ENCODE measurements around the gene RELN. TPM values are rescaled to one million over a fixed set of nuclear protein-coding genes. Genes with fewer than 3 reads are reported as not detected.

Gene RELN
- total RNA-seq, 1 experiment from 2014 or later = 0.02 TPM

DNA sequence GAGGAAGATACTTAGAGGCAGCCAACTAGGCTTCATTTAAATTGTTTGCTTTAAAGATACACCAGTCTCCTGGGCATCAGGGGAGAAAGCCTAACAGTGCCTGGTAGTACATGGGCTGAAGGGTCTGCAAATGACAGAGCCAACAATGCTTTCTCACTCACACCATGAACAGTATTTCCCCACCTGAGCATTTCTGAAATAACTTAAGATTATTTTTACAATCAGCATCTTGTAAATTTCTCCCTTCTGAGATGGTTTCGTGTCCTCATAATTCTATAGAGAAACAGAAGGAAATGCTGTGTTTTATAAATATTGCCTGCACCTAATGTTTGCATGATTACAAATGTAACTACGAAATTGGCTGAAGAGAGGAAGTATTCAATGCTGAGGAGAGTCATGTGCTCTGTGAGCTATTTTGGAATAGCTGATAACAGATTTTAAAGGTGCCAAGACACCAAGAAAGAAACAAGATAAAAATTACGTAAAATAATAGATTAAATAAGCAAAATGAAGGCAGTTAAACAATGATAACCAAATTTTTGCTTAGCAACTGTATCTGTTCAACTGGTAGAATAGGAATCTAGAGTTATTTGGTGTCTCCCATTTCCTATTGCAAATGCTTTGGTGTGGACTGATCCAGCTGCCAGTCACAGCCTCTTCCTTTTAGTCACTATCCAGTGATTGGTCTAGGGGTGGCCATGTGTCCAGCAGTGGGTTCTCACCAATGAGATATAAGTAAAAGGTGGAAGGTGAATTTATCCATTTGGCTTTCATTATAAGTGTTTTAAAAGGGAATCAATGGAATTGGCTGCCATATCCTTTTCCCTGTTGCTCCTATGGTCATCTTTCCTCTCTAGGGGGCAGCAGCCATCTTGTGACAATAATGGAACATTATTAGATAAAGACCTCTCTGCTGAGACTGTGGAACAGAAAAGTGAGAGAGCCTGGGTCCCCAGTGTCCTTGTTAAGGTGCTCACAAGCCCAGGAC lies 375.5 kb downstream of the RELN start:
- WGBS (ENCODE audit: extremely low coverage, insufficient read length, low lambda C conversion rate) = no CpG with 5 or more reads among the region's 3 CpGs
- Histone ChIP-seq H2BK120ac (ENCODE audit: low read depth, low read length, poor library complexity, severe bottlenecking) (no peak overlapping the region), H3K56ac (ENCODE audit: insufficient read length, low read depth, low read length) (no peak overlapping the region), H3K23me2 (ENCODE audit: insufficient read length, low read depth, low read length, poor library complexity, severe bottlenecking) (no peaks in the 10 kb centered on the region), H3T11ph (ENCODE audit: low read length) (no peak overlapping the region), H3K14ac (ENCODE audit: insufficient read depth, low read length) (no peak overlapping the region), H3K79me1 (ENCODE audit: insufficient read depth, low read depth, low read length, poor library complexity, severe bottlenecking) (no peaks in the 10 kb centered on the region), H2AFZ (ENCODE audit: low read length) (no peak overlapping the region), H4K5ac (ENCODE audit: insufficient read length, low read depth, low read length) (no peak overlapping the region), H2AK5ac (ENCODE audit: insufficient read length, low read length) (no peak overlapping the region), H2BK5ac (ENCODE audit: insufficient read length, low read length) (no peak overlapping the region), H3K27ac (ENCODE audit: insufficient read length, low read depth, low read length) (no peak overlapping the region), H2BK20ac (ENCODE audit: low read depth, low read length, poor library complexity, severe bottlenecking) (no peak overlapping the region), H3K9ac (ENCODE audit: extremely low read depth, insufficient read length, low read length) (no peak overlapping the region), H3K4me2 (ENCODE audit: insufficient read depth, insufficient read length, low read length) (no peak overlapping the region), H3K23ac (ENCODE audit: insufficient read length, low read depth, low read length) (no peak overlapping the region), H3K4me1 (ENCODE audit: insufficient read depth, low read length) (no peaks in the 10 kb centered on the region), H3K18ac (ENCODE audit: insufficient read length, low read depth, low read length) (no peak overlapping the region), H3K27me3 (ENCODE audit: insufficient read depth, low read length) (no peaks in the 10 kb centered on the region), H4K91ac (ENCODE audit: insufficient read length, low read depth, low read length) (no peak overlapping the region), H2BK12ac (ENCODE audit: insufficient read length, low read depth, low read length) (no peak overlapping the region), H2BK15ac (ENCODE audit: low read depth, low read length) (no peak overlapping the region), H4K20me1 (ENCODE audit: control insufficient read depth, insufficient read depth, insufficient read length) (no peaks in the 10 kb centered on the region), H3K79me2 (ENCODE audit: insufficient read depth, low read length) (no peaks in the 10 kb centered on the region), H3K9me3 (ENCODE audit: control insufficient read depth, low read depth, low read length) (no peaks in the 10 kb centered on the region), H4K8ac (replicated peaks; ENCODE audit: insufficient read length, low read depth, low read length) (no peak overlapping the region), H3K4ac (ENCODE audit: low read depth, low read length) (no peak overlapping the region)
- H3K36me3 Mint-ChIP-seq (ENCODE audit: insufficient read depth in 1 of 3, low read depth in 3 of 3) = no peaks in the 10 kb centered on the region
- no peaks in the 10 kb centered on the region for H3K27me3 Mint-ChIP-seq (ENCODE audit: low read depth)
- no peak for DNase-seq
- no peak overlapping the region for H3K4me3 Mint-ChIP-seq
- no peak overlapping the region for H3K27ac Mint-ChIP-seq
- TF ChIP-seq, protein P1, sequence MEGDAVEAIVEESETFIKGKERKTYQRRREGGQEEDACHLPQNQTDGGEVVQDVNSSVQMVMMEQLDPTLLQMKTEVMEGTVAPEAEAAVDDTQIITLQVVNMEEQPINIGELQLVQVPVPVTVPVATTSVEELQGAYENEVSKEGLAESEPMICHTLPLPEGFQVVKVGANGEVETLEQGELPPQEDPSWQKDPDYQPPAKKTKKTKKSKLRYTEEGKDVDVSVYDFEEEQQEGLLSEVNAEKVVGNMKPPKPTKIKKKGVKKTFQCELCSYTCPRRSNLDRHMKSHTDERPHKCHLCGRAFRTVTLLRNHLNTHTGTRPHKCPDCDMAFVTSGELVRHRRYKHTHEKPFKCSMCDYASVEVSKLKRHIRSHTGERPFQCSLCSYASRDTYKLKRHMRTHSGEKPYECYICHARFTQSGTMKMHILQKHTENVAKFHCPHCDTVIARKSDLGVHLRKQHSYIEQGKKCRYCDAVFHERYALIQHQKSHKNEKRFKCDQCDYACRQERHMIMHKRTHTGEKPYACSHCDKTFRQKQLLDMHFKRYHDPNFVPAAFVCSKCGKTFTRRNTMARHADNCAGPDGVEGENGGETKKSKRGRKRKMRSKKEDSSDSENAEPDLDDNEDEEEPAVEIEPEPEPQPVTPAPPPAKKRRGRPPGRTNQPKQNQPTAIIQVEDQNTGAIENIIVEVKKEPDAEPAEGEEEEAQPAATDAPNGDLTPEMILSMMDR (conservative IDR thresholded peaks at IDR 0.05) = peak; percentile 51
- no peaks in the 10 kb centered on the region for H3K4me1 Mint-ChIP-seq
- H3K9me3 Mint-ChIP-seq = no peaks in the 10 kb centered on the region

All from H9 (cell line).